ENCODE results near the gene DMD.

DMD gene

DNA sequence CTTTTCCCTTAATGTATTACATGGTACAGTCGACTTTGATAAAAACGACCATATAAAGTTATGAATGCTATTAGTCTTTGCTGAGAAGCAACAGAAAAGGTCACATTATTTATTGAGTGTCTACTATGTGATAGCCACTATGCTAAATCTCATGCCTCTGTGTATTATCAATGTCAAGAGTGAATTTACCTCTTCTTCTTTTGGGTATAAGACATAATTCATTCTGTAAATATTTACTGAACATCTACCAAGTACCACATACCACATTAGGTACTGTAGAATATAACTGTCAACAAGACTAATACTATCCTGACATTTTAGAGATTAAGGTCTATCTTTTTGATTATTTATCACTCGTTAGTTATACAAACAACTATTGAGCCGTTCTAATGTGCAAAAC lies 1870.8 kb downstream of the DMD start:
- no peaks in the 10 kb centered on the region for H3K9me3 ChIP-seq (ENCODE audit: insufficient read depth, low read length, severe bottlenecking)
- DNase-seq (no peak), ATAC-seq (ENCODE audit: insufficient read depth, low read depth) (no peak)
- H3K9ac ChIP-seq (ENCODE audit: low read depth, low read length), result no peak overlapping the region
- no peak overlapping the region for H3K4me2 ChIP-seq (ENCODE audit: insufficient read depth, low read length)
- no peak overlapping the region for H3K27ac ChIP-seq (ENCODE audit: low read length)
- no peaks in the 10 kb centered on the region for H4K20me1 ChIP-seq (ENCODE audit: insufficient read depth, low read length)
- no peaks in the 10 kb centered on the region for H3K79me2 ChIP-seq (ENCODE audit: insufficient read depth, low read length)
- no peaks in the 10 kb centered on the region for H3K4me1 ChIP-seq (ENCODE audit: insufficient read depth, low read length)
- H2AFZ ChIP-seq (ENCODE audit: low read depth, low read length), result no peak overlapping the region
- no peaks in the 10 kb centered on the region for H3K36me3 ChIP-seq (ENCODE audit: insufficient read depth, low read length)
- no peak overlapping the region for H3K4me3 ChIP-seq (ENCODE audit: low read depth in 1 of 2, low read length in 2 of 2)
- TF ChIP-seq EZH2 (IDR thresholded peaks at IDR 0.05; ENCODE audit: borderline replicate concordance, low read depth, low read length, severe bottlenecking), result no peak
- TF ChIP-seq, protein P1, sequence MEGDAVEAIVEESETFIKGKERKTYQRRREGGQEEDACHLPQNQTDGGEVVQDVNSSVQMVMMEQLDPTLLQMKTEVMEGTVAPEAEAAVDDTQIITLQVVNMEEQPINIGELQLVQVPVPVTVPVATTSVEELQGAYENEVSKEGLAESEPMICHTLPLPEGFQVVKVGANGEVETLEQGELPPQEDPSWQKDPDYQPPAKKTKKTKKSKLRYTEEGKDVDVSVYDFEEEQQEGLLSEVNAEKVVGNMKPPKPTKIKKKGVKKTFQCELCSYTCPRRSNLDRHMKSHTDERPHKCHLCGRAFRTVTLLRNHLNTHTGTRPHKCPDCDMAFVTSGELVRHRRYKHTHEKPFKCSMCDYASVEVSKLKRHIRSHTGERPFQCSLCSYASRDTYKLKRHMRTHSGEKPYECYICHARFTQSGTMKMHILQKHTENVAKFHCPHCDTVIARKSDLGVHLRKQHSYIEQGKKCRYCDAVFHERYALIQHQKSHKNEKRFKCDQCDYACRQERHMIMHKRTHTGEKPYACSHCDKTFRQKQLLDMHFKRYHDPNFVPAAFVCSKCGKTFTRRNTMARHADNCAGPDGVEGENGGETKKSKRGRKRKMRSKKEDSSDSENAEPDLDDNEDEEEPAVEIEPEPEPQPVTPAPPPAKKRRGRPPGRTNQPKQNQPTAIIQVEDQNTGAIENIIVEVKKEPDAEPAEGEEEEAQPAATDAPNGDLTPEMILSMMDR (IDR thresholded peaks at IDR 0.05; ENCODE audit: borderline replicate concordance, extremely low read depth, low read length, poor library complexity, severe bottlenecking), result no peak
- no peaks in the 10 kb centered on the region for H3K27me3 ChIP-seq (ENCODE audit: insufficient read depth, low read length, poor library complexity)

DNA sequence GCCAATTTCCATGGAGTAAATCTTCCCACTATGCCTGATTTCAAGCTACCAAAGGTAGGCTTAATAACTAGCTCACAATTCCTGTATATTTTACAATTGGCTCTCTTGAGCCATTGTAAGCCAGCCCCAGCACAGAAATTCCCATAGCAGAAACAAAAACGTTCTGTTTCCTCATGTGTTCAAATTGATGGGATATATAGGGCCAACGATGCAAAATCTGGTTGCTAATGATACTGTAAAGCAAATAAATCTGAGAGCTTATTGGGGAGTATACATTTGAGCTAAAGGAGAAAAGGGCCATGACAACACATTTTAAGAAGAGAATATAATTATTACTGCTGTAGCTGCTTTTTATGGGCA lies 1872.4 kb downstream of the DMD start:
- Histone ChIP-seq H3K4me1 (ENCODE audit: insufficient read depth, low read length) (no peaks in the 10 kb centered on the region), H4K20me1 (ENCODE audit: insufficient read depth, low read length) (no peaks in the 10 kb centered on the region), H3K4me2 (ENCODE audit: insufficient read depth, low read length) (no peak overlapping the region), H3K27me3 (ENCODE audit: insufficient read depth, low read length, poor library complexity) (no peaks in the 10 kb centered on the region), H2AFZ (ENCODE audit: low read depth, low read length) (no peak overlapping the region), H3K4me3 (ENCODE audit: low read depth in 1 of 2, low read length in 2 of 2) (no peak overlapping the region), H3K9me3 (ENCODE audit: insufficient read depth, low read length, severe bottlenecking) (no peaks in the 10 kb centered on the region), H3K9ac (ENCODE audit: low read depth, low read length) (no peak overlapping the region), H3K36me3 (ENCODE audit: insufficient read depth, low read length) (no peaks in the 10 kb centered on the region), H3K27ac (ENCODE audit: low read length) (no peak overlapping the region), H3K79me2 (ENCODE audit: insufficient read depth, low read length) (no peaks in the 10 kb centered on the region)
- no peak for TF ChIP-seq EZH2 (IDR thresholded peaks at IDR 0.05; ENCODE audit: borderline replicate concordance, low read depth, low read length, severe bottlenecking)
- TF ChIP-seq, protein P1 (IDR thresholded peaks at IDR 0.05; ENCODE audit: borderline replicate concordance, extremely low read depth, low read length, poor library complexity, severe bottlenecking), result no peak
- DNase-seq (no peak), ATAC-seq (ENCODE audit: insufficient read depth, low read depth) (no peak)

DNA sequence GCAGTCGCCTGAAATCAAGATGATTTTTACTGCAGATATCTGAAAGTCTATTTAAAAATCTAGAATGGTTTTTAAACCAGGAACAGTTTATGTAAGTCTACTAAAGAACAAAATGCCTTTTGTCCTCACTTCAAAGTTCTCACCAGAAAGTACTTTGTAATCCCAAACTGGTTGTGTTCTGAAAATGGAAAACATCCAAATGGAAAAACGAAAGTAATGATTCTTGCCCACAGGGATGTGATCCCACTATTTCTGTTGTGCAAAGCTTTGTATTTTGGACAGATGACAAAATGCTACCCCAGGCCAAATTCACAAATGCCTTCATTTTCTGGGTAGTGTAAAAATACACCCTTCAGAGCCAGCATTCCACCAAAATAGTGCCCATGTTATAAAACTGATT lies 1874.0 kb downstream of the DMD start:
- H3K36me3 ChIP-seq (ENCODE audit: insufficient read depth, low read length), result no peaks in the 10 kb centered on the region
- no peaks in the 10 kb centered on the region for H3K4me1 ChIP-seq (ENCODE audit: insufficient read depth, low read length)
- TF ChIP-seq EZH2 (IDR thresholded peaks at IDR 0.05; ENCODE audit: borderline replicate concordance, low read depth, low read length, severe bottlenecking), result no peak
- TF ChIP-seq, protein P1 (IDR thresholded peaks at IDR 0.05; ENCODE audit: borderline replicate concordance, extremely low read depth, low read length, poor library complexity, severe bottlenecking), result no peak
- H3K4me2 ChIP-seq (ENCODE audit: insufficient read depth, low read length), result no peak overlapping the region
- no peaks in the 10 kb centered on the region for H3K9me3 ChIP-seq (ENCODE audit: insufficient read depth, low read length, severe bottlenecking)
- no peaks in the 10 kb centered on the region for H3K79me2 ChIP-seq (ENCODE audit: insufficient read depth, low read length)
- no peak overlapping the region for H3K27ac ChIP-seq (ENCODE audit: low read length)
- DNase-seq (no peak), ATAC-seq (ENCODE audit: insufficient read depth, low read depth) (no peak)
- no peak overlapping the region for H2AFZ ChIP-seq (ENCODE audit: low read depth, low read length)
- no peaks in the 10 kb centered on the region for H4K20me1 ChIP-seq (ENCODE audit: insufficient read depth, low read length)
- H3K27me3 ChIP-seq (ENCODE audit: insufficient read depth, low read length, poor library complexity), result no peaks in the 10 kb centered on the region
- H3K9ac ChIP-seq (ENCODE audit: low read depth, low read length), result no peak overlapping the region
- no peak overlapping the region for H3K4me3 ChIP-seq (ENCODE audit: low read depth in 1 of 2, low read length in 2 of 2)

DNA sequence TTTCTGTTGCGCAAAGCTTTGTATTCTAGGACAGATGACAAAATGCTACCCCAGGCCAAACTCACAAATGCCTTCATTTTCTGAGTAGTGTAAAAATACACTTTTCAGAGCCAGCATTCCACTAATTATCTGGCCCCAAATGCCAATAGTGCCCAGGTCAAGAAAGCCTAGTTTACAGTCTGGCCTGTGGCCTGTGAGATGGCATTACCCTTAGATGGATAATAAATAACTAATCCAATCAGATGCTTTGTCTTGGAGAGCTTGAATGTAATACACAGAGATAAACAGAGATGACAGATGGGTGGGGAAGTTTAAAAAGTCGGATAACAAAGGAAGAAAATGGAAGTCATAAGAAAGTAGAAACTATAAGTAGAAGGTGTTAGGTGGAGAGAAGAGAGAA lies 1874.9 kb downstream of the DMD start:
- H3K27me3 ChIP-seq (ENCODE audit: insufficient read depth, low read length, poor library complexity), result no peaks in the 10 kb centered on the region
- DNase-seq (no peak), ATAC-seq (ENCODE audit: insufficient read depth, low read depth) (no peak)
- no peak overlapping the region for H3K9ac ChIP-seq (ENCODE audit: low read depth, low read length)
- H3K79me2 ChIP-seq (ENCODE audit: insufficient read depth, low read length), result no peaks in the 10 kb centered on the region
- H3K9me3 ChIP-seq (ENCODE audit: insufficient read depth, low read length, severe bottlenecking), result no peaks in the 10 kb centered on the region
- H3K27ac ChIP-seq (ENCODE audit: low read length), result no peak overlapping the region
- TF ChIP-seq EZH2 (IDR thresholded peaks at IDR 0.05; ENCODE audit: borderline replicate concordance, low read depth, low read length, severe bottlenecking), result no peak
- TF ChIP-seq, protein P1 (IDR thresholded peaks at IDR 0.05; ENCODE audit: borderline replicate concordance, extremely low read depth, low read length, poor library complexity, severe bottlenecking), result no peak
- no peaks in the 10 kb centered on the region for H3K4me1 ChIP-seq (ENCODE audit: insufficient read depth, low read length)
- no peaks in the 10 kb centered on the region for H3K36me3 ChIP-seq (ENCODE audit: insufficient read depth, low read length)
- no peak overlapping the region for H3K4me3 ChIP-seq (ENCODE audit: low read depth in 1 of 2, low read length in 2 of 2)
- no peak overlapping the region for H3K4me2 ChIP-seq (ENCODE audit: insufficient read depth, low read length)
- no peaks in the 10 kb centered on the region for H4K20me1 ChIP-seq (ENCODE audit: insufficient read depth, low read length)
- H2AFZ ChIP-seq (ENCODE audit: low read depth, low read length), result no peak overlapping the region

Measured in DND-41 (cell line).